ENCODE measurements around the gene HS6ST2.
"Not testable (repeated sequence)": the region's sequence is repeated elsewhere in the genome, so short reads cannot be mapped to it uniquely, and the experiment has no call there.

Gene HS6ST2

GRCh38 chrX:132967049-132967448 lies 8.6 kb upstream of the HS6ST2 start:
- Histone ChIP-seq H3K36me3 (ENCODE audit: insufficient read depth, low read length) (no peaks in the 10 kb centered on the region), H3K4me1 (ENCODE audit: control insufficient read depth, insufficient read depth, low read length, unreplicated experiment) (no peaks in the 10 kb centered on the region), H3K4me3 (ENCODE audit: low read depth, low read length) (no peak overlapping the region), H3K27ac (ENCODE audit: low read depth, low read length) (no peak overlapping the region), H3K79me2 (ENCODE audit: control insufficient read depth, insufficient read depth, low read length, unreplicated experiment) (no peaks in the 10 kb centered on the region), H2AFZ (ENCODE audit: low read length, unreplicated experiment) (no peak overlapping the region), H3K27me3 (ENCODE audit: insufficient read depth, low read length) (no peaks in the 10 kb centered on the region)

DNA sequence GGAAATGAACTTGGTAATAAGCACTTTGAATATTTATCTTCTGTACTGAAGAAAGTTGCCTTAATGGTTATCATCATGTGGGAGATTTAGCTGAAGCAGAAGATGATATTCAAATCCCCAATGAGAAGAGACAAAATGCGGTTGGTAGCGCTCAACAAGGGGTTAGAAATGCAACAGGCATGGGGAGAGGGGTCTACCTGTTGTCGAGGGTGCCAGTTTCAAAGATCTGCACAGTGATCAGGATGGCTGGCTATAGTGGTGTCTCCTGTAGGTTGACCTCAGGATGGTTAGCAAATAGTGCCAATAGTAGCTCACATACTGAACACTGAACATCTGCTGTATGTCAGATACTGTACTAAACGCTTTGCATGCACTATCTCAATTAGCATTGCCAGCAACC lies 7.0 kb upstream of the HS6ST2 start:
- H3K4me3 ChIP-seq (ENCODE audit: low read depth, low read length): no peak overlapping the region
- no peak overlapping the region for H3K27ac ChIP-seq (ENCODE audit: low read depth, low read length)
- H2AFZ ChIP-seq (ENCODE audit: low read length, unreplicated experiment): no peak overlapping the region
- H3K36me3 ChIP-seq (ENCODE audit: insufficient read depth, low read length): no peaks in the 10 kb centered on the region
- H3K27me3 ChIP-seq (ENCODE audit: insufficient read depth, low read length): no peaks in the 10 kb centered on the region
- H3K79me2 ChIP-seq (ENCODE audit: control insufficient read depth, insufficient read depth, low read length, unreplicated experiment): no peaks in the 10 kb centered on the region
- H3K4me1 ChIP-seq (ENCODE audit: control insufficient read depth, insufficient read depth, low read length, unreplicated experiment): no peaks in the 10 kb centered on the region

- Histone ChIP-seq H3K27me3 (ENCODE audit: insufficient read depth, low read length) (peaks cover 23% of the 10 kb centered on the region), H3K79me2 (ENCODE audit: control insufficient read depth, insufficient read depth, low read length, unreplicated experiment) (no peaks in the 10 kb centered on the region), H3K4me1 (ENCODE audit: control insufficient read depth, insufficient read depth, low read length, unreplicated experiment) (no peaks in the 10 kb centered on the region), H3K4me3 (ENCODE audit: low read depth, low read length) (no peak overlapping the region), H3K27ac (ENCODE audit: low read depth, low read length) (no peak overlapping the region), H2AFZ (ENCODE audit: low read length, unreplicated experiment) (no peak overlapping the region), H3K36me3 (ENCODE audit: insufficient read depth, low read length) (no peaks in the 10 kb centered on the region)
Observed at GRCh38 chrX:132961511-132961910, 3.1 kb upstream of the HS6ST2 start.

- Histone ChIP-seq H3K27me3 (ENCODE audit: insufficient read depth, low read length) (peaks cover 25% of the 10 kb centered on the region), H3K4me1 (ENCODE audit: control insufficient read depth, insufficient read depth, low read length, unreplicated experiment) (no peaks in the 10 kb centered on the region), H2AFZ (ENCODE audit: low read length, unreplicated experiment) (no peak overlapping the region), H3K36me3 (ENCODE audit: insufficient read depth, low read length) (no peaks in the 10 kb centered on the region), H3K27ac (ENCODE audit: low read depth, low read length) (no peak overlapping the region), H3K79me2 (ENCODE audit: control insufficient read depth, insufficient read depth, low read length, unreplicated experiment) (no peaks in the 10 kb centered on the region), H3K4me3 (ENCODE audit: low read depth, low read length) (no peak overlapping the region)
Observed at GRCh38 chrX:132957211-132958090, 978 bp downstream of the HS6ST2 start.

GRCh38 chrX:132956421-132957210 lies 1.8 kb downstream of the HS6ST2 start:
- no peak overlapping the region for H3K27ac ChIP-seq (ENCODE audit: low read depth, low read length)
- no peaks in the 10 kb centered on the region for H3K79me2 ChIP-seq (ENCODE audit: control insufficient read depth, insufficient read depth, low read length, unreplicated experiment)
- no peak overlapping the region for H2AFZ ChIP-seq (ENCODE audit: low read length, unreplicated experiment)
- no peaks in the 10 kb centered on the region for H3K4me1 ChIP-seq (ENCODE audit: control insufficient read depth, insufficient read depth, low read length, unreplicated experiment)
- no peak overlapping the region for H3K4me3 ChIP-seq (ENCODE audit: low read depth, low read length)
- H3K27me3 ChIP-seq (ENCODE audit: insufficient read depth, low read length): peaks cover 25% of the 10 kb centered on the region
- H3K36me3 ChIP-seq (ENCODE audit: insufficient read depth, low read length): no peaks in the 10 kb centered on the region

- no peaks in the 10 kb centered on the region for H3K4me1 ChIP-seq (ENCODE audit: control insufficient read depth, insufficient read depth, low read length, unreplicated experiment)
- H3K4me3 ChIP-seq (ENCODE audit: low read depth, low read length): no peak overlapping the region
- peaks cover 25% of the 10 kb centered on the region for H3K27me3 ChIP-seq (ENCODE audit: insufficient read depth, low read length)
- no peak overlapping the region for H3K27ac ChIP-seq (ENCODE audit: low read depth, low read length)
- no peaks in the 10 kb centered on the region for H3K79me2 ChIP-seq (ENCODE audit: control insufficient read depth, insufficient read depth, low read length, unreplicated experiment)
- no peak overlapping the region for H2AFZ ChIP-seq (ENCODE audit: low read length, unreplicated experiment)
- H3K36me3 ChIP-seq (ENCODE audit: insufficient read depth, low read length): no peaks in the 10 kb centered on the region
Observed at GRCh38 chrX:132955690-132956089, 2.7 kb downstream of the HS6ST2 start.

GRCh38 chrX:132954323-132954722 lies 4.1 kb downstream of the HS6ST2 start:
- Histone ChIP-seq H3K4me1 (ENCODE audit: control insufficient read depth, insufficient read depth, low read length, unreplicated experiment) (no peaks in the 10 kb centered on the region), H3K27ac (ENCODE audit: low read depth, low read length) (no peak overlapping the region), H2AFZ (ENCODE audit: low read length, unreplicated experiment) (no peak overlapping the region), H3K4me3 (ENCODE audit: low read depth, low read length) (no peak overlapping the region), H3K36me3 (ENCODE audit: insufficient read depth, low read length) (no peaks in the 10 kb centered on the region), H3K27me3 (ENCODE audit: insufficient read depth, low read length) (peaks cover 25% of the 10 kb centered on the region), H3K79me2 (ENCODE audit: control insufficient read depth, insufficient read depth, low read length, unreplicated experiment) (no peaks in the 10 kb centered on the region)

- no peaks in the 10 kb centered on the region for H3K4me1 ChIP-seq (ENCODE audit: control insufficient read depth, insufficient read depth, low read length, unreplicated experiment)
- H2AFZ ChIP-seq (ENCODE audit: low read length, unreplicated experiment): no peak overlapping the region
- H3K79me2 ChIP-seq (ENCODE audit: control insufficient read depth, insufficient read depth, low read length, unreplicated experiment): no peaks in the 10 kb centered on the region
- no peak overlapping the region for H3K4me3 ChIP-seq (ENCODE audit: low read depth, low read length)
- peaks cover 18% of the 10 kb centered on the region for H3K27me3 ChIP-seq (ENCODE audit: insufficient read depth, low read length)
- H3K36me3 ChIP-seq (ENCODE audit: insufficient read depth, low read length): no peaks in the 10 kb centered on the region
- no peak overlapping the region for H3K27ac ChIP-seq (ENCODE audit: low read depth, low read length)
Observed at GRCh38 chrX:132953354-132953753, 5.1 kb downstream of the HS6ST2 start.

DNA sequence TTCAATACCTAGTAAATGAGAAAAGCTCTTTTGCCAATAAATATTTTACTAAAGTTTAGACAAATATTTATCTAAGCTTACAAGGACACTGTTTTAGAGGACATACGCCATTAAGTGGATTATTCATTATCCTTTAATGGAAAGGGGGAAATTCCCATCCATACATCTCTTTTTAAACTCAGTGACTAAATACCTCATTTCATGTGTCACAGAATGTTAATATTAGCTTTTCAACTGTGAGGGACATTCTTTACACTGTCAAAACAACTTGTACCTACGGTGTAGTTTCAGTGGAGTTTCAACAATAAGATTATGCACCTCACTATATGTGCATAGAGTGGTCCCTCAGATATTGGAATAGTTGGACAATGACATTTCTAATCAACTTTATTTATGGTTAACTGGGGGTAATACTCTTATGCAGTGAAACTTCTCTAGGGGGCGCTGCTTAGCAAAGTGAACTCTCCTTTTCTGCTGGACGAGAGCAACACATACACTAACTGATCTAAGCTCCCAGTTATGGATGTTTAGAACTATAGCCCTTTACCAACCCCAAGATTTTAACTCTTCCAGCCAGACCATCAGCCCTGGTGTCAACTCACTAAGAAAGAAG lies 9.7 kb downstream of the HS6ST2 start:
- Histone ChIP-seq H3K27ac (ENCODE audit: low read depth, low read length) (no peak overlapping the region), H3K79me2 (ENCODE audit: control insufficient read depth, insufficient read depth, low read length, unreplicated experiment) (no peaks in the 10 kb centered on the region), H3K27me3 (ENCODE audit: insufficient read depth, low read length) (no peaks in the 10 kb centered on the region), H3K4me1 (ENCODE audit: control insufficient read depth, insufficient read depth, low read length, unreplicated experiment) (no peaks in the 10 kb centered on the region), H3K4me3 (ENCODE audit: low read depth, low read length) (no peak overlapping the region), H2AFZ (ENCODE audit: low read length, unreplicated experiment) (no peak overlapping the region), H3K36me3 (ENCODE audit: insufficient read depth, low read length) (no peaks in the 10 kb centered on the region)

- H3K4me3 ChIP-seq (ENCODE audit: low read depth, low read length); H2AFZ ChIP-seq (ENCODE audit: low read length, unreplicated experiment); H3K27me3 ChIP-seq (ENCODE audit: insufficient read depth, low read length); H3K79me2 ChIP-seq (ENCODE audit: control insufficient read depth, insufficient read depth, low read length, unreplicated experiment); H3K4me1 ChIP-seq (ENCODE audit: control insufficient read depth, insufficient read depth, low read length, unreplicated experiment); H3K27ac ChIP-seq (ENCODE audit: low read depth, low read length); H3K36me3 ChIP-seq (ENCODE audit: insufficient read depth, low read length): not testable (repeated sequence)
Observed at GRCh38 chrX:132945055-132945599, 13.3 kb downstream of the HS6ST2 start.

All from ACC112 (cell line).